COLO668 (cell line): ENCODE measurements around the gene FNDC10.
A peak's percentile ranks its signal among the peaks of the same experiment; 100 is the strongest.
"Not testable (repeated sequence)": the region's sequence is repeated elsewhere in the genome, so short reads cannot be mapped to it uniquely, and the experiment has no call there.

Experiments used
- DNase-seq: peaks from one replicate; lab custom pipeline; 2025; ENCODE audit not compliant: unreplicated experiment; lab: John Stamatoyannopoulos, UW

FNDC10 gene

GRCh38 chr1:1599030-1599934 is 653 bp downstream of the FNDC10 start:
- DNase-seq = peak; percentile 81

GRCh38 chr1:1598720-1599029 is 1.3 kb downstream of the FNDC10 start:
- no peak for DNase-seq

- DNase-seq = no peak
These were observed 1.8 kb downstream of the FNDC10 start for GRCh38 chr1:1598051-1598719.

- peak; percentile 59 for DNase-seq
These were observed 2.5 kb downstream of the FNDC10 start for GRCh38 chr1:1597275-1597930.

GRCh38 chr1:1596493-1597274 is 3.3 kb downstream of the FNDC10 start:
- DNase-seq = no peak

GRCh38 chr1:1595341-1595740 is 4.6 kb downstream of the FNDC10 start:
- DNase-seq = not testable (repeated sequence)

- DNase-seq = peak; percentile 91
These were observed 5.2 kb downstream of the FNDC10 start for GRCh38 chr1:1594602-1595260.

GRCh38 chr1:1593834-1594601 is 5.9 kb downstream of the FNDC10 start:
- DNase-seq = no peak

- no peak for DNase-seq
These were observed 8.5 kb downstream of the FNDC10 start for GRCh38 chr1:1591452-1591851.

GRCh38 chr1:1583347-1584010 is 16.5 kb downstream of the FNDC10 start:
- DNase-seq = no peak

GRCh38 chr1:1582585-1583346 is 17.2 kb downstream of the FNDC10 start:
- no peak for DNase-seq

- peak; percentile 39 for DNase-seq
These were observed 21.5 kb downstream of the FNDC10 start for GRCh38 chr1:1578371-1578940.

GRCh38 chr1:1577367-1578011 is 22.4 kb downstream of the FNDC10 start:
- DNase-seq = peak; percentile 71

- DNase-seq = peak; percentile 99
These were observed 25.0 kb downstream of the FNDC10 start, which contains the start of gene SSU72 for GRCh38 chr1:1574721-1575537. Gene SSU72, minus strand, starts transcription at chr1:1574863. Its CDS starts 306 bp downstream, at chr1:1574557.

- peak; percentile 97 for DNase-seq
These were observed 25.9 kb downstream of the FNDC10 start for GRCh38 chr1:1573843-1574720.

- no peak for DNase-seq
These were observed 30.6 kb downstream of the FNDC10 start for GRCh38 chr1:1569341-1569740.
